Ishikawa (cell line): ENCODE data around the gene TMEM212.

Experiments used
- CEBPB ChIP-seq: IDR thresholded peaks from 2 replicates; pipeline ENCODE4 v1.6.1; 2012
- CREB1 ChIP-seq: IDR thresholded peaks from 2 replicates; pipeline ENCODE4 v1.6.1; 2012; ENCODE audit warnings: low read depth
- EGR1 ChIP-seq: IDR thresholded peaks from 2 replicates; pipeline ENCODE4 v1.6.1; 2012
- EP300 ChIP-seq: IDR thresholded peaks from 2 replicates; pipeline ENCODE4 v1.6.1; 2012; ENCODE audit warnings: borderline replicate concordance
- FOXM1 ChIP-seq: IDR thresholded peaks from 2 replicates; pipeline ENCODE4 v1.6.1; 2012; ENCODE audit warnings: low read depth, borderline replicate concordance
- NFIC ChIP-seq: IDR thresholded peaks from 2 replicates; pipeline ENCODE4 v1.6.1; 2012
- RAD21 ChIP-seq: IDR thresholded peaks from 2 replicates; pipeline ENCODE4 v1.6.1; 2012; ENCODE audit warnings: low read depth
- TAF1 ChIP-seq: IDR thresholded peaks from 2 replicates; pipeline ENCODE4 v1.6.1; 2012; ENCODE audit warnings: low read depth, mild to moderate bottlenecking
- TCF12 ChIP-seq: IDR thresholded peaks from 2 replicates; pipeline ENCODE4 v1.6.1; 2012; ENCODE audit warnings: low read depth
- TEAD4 ChIP-seq: IDR thresholded peaks from 2 replicates; pipeline ENCODE4 v1.6.1; 2012
- YY1 ChIP-seq: IDR thresholded peaks from 2 replicates; pipeline ENCODE4 v1.6.1; 2012; ENCODE audit warnings: low read depth
- ZBTB7A ChIP-seq: IDR thresholded peaks from 2 replicates; pipeline ENCODE4 v1.6.1; 2012; ENCODE audit warnings: low read depth
- TF ChIP-seq, protein P1 (sequence below): IDR thresholded peaks from 2 replicates; pipeline ENCODE4 v1.6.1; 2012
- TF ChIP-seq, protein P2 (sequence below): IDR thresholded peaks from 2 replicates; pipeline ENCODE4 v1.6.1; 2012
- TF ChIP-seq, protein P3 (sequence below): IDR thresholded peaks from 2 replicates; pipeline ENCODE4 v1.6.1; 2012; ENCODE audit warnings: low read depth, mild to moderate bottlenecking

TMEM212 gene

DNA sequence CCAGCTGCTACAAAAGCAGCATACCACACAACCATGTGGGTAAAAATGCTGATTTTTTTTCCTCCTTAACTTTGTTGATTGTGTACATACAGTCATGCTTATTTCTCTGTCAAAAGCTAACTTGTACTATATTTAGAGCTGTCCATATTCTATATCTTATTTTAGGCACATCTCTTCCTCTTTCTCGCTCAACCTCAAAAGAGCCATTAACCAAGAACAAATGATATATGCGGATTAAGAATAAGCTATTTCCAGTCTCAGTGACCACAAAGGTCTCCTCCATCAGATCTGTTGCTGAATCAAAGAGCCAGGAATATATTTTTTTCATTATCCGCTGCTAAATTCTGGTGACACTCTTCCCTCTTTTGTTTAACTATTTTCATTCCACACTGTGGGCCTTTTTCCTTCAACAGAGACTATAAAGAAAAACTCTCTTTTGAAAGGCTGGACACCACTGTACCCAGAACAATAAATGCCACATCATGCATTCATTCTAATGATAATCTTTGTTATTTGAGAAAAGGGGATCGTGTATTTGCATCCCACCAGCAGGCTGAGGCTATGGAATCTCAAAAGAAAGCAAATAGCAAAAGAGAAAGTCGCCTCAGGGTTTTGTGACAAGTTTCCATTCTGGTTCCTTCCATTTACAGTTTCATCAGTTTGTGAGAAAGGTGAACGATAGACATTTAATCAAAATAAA lies 8.0 kb downstream of the TMEM212 start:
- TF ChIP-seq RAD21 = no peak
- TF ChIP-seq CREB1 = no peak
- TF ChIP-seq, protein P1, sequence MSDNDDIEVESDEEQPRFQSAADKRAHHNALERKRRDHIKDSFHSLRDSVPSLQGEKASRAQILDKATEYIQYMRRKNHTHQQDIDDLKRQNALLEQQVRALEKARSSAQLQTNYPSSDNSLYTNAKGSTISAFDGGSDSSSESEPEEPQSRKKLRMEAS = no peak
- TF ChIP-seq ZBTB7A = no peak
- no peak for TF ChIP-seq CEBPB
- TF ChIP-seq YY1 = no peak
- no peak for TF ChIP-seq FOXM1
- TF ChIP-seq, protein P2, sequence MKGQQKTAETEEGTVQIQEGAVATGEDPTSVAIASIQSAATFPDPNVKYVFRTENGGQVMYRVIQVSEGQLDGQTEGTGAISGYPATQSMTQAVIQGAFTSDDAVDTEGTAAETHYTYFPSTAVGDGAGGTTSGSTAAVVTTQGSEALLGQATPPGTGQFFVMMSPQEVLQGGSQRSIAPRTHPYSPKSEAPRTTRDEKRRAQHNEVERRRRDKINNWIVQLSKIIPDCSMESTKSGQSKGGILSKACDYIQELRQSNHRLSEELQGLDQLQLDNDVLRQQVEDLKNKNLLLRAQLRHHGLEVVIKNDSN = no peak
- no peak for TF ChIP-seq EGR1
- TF ChIP-seq EP300 = no peak
- TF ChIP-seq NFIC = no peak
- no peak for TF ChIP-seq TCF12
- no peak for TF ChIP-seq TEAD4
- TF ChIP-seq, protein P3, sequence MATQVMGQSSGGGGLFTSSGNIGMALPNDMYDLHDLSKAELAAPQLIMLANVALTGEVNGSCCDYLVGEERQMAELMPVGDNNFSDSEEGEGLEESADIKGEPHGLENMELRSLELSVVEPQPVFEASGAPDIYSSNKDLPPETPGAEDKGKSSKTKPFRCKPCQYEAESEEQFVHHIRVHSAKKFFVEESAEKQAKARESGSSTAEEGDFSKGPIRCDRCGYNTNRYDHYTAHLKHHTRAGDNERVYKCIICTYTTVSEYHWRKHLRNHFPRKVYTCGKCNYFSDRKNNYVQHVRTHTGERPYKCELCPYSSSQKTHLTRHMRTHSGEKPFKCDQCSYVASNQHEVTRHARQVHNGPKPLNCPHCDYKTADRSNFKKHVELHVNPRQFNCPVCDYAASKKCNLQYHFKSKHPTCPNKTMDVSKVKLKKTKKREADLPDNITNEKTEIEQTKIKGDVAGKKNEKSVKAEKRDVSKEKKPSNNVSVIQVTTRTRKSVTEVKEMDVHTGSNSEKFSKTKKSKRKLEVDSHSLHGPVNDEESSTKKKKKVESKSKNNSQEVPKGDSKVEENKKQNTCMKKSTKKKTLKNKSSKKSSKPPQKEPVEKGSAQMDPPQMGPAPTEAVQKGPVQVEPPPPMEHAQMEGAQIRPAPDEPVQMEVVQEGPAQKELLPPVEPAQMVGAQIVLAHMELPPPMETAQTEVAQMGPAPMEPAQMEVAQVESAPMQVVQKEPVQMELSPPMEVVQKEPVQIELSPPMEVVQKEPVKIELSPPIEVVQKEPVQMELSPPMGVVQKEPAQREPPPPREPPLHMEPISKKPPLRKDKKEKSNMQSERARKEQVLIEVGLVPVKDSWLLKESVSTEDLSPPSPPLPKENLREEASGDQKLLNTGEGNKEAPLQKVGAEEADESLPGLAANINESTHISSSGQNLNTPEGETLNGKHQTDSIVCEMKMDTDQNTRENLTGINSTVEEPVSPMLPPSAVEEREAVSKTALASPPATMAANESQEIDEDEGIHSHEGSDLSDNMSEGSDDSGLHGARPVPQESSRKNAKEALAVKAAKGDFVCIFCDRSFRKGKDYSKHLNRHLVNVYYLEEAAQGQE = no peak

DNA sequence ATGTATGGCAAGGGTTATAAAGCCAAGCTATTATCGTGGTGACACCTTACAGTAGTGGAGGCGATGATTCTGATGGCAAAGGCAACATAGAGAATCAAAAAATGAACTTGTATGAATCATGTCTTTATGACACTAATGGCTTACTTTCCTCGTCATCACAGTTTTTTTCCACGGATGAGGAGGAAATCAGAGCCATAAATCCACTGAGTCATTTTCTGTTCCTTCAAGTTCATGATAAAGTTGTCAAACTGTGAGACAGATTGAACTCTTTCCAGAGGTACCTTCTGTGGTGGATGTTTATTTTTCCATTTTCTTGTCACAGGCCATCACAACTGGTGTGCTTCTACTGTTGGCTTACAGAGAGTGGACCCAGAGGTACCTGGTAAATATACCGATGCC lies 8.5 kb downstream of the TMEM212 start:
- no peak for TF ChIP-seq FOXM1
- TF ChIP-seq, protein P2 = no peak
- no peak for TF ChIP-seq CEBPB
- TF ChIP-seq YY1 = no peak
- TF ChIP-seq NFIC = no peak
- TF ChIP-seq, protein P1 = no peak
- TF ChIP-seq EP300 = no peak
- no peak for TF ChIP-seq RAD21
- no peak for TF ChIP-seq TCF12
- no peak for TF ChIP-seq TAF1
- no peak for TF ChIP-seq TEAD4
- no peak for TF ChIP-seq EGR1
- TF ChIP-seq CREB1 = no peak
- TF ChIP-seq, protein P3 = no peak
- TF ChIP-seq ZBTB7A = no peak

DNA sequence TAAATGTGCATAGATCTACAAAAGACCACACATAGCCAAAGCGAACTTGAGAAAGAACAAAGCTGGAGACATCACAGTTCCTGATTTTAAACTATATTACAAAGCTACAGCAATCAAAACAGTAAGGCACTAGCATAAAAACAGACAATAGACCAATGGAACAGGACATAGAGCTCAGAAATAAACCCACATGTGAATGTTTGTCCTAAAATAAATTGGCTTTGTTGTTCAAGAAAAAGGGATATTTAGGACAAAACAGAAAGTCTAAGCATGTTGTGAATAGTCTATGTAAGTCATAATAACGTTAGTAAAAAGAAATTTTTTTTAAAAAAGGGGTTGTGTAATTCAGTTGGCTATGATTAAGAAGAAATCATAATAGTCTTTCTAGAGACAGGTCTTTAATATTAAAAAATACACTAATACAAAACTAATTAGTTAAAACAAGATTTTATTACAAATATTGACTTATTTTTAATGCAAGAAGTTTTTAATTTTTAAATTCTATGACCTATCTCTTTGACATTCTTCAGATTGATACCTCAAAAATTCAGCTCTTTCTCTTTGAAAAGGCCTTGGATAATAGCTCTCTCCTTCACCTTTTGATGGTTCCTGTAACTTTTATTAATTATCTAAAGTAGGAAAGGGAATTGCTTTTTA lies 11.6 kb downstream of the TMEM212 start:
- TF ChIP-seq TAF1 (no peak), FOXM1 (no peak), TCF12 (no peak), CREB1 (no peak)
- TF ChIP-seq, protein P3 = no peak

DNA sequence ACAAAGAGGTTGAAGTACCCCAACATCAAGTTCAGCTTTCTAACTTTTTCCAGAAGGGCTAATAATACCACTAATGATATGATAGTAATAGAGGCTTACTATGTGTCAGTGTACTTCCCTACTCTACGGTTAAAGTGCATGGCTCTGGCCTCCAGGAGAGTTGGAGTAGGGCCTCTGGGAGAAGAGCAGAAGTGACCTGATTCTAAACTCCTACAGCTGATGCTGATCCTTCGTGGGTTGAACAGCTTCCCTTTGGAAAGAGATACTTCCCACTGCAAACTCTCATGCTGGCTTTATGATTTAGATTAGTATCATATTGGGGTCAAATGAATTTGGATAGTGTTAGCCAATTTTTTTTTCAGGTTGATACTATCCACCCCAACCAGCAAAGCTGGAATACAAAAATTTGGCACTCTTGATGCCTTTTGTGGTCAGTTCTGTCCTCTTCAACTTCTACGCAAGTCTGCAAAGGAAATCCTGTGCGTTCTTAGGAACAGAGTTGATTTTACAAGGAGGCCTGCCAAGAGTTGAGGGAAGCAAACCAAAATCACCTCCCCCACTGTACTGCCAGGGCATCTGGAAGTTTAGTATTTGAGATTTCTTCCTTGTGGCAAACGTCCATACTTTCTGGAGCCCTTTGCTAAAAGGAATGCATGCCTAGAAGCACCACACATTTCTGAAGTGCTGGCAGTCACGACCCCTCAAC lies 17.8 kb downstream of the TMEM212 start:
- no peak for TF ChIP-seq TEAD4
- TF ChIP-seq YY1 = no peak
- no peak for TF ChIP-seq RAD21
- no peak for TF ChIP-seq EGR1
- TF ChIP-seq CEBPB = no peak
- TF ChIP-seq, protein P2 = no peak
